H9 (cell line): ENCODE data around the gene GRID1. TPM values are rescaled to one million over a fixed set of nuclear protein-coding genes. Genes with fewer than 3 reads are reported as not detected.

Experiments used
- DNase-seq: peaks from one replicate; pipeline ENCODE4 v3.0.0-alpha.2; 2017
- H2AFZ ChIP-seq: one replicate; pipeline ENCODE4 v1.6.1; 2013; ENCODE audit warnings: mild to moderate bottlenecking, low read length, control low read depth, moderate library complexity
- H2AK5ac ChIP-seq: 2 replicates; pipeline ENCODE4 v1.6.1; 2013; ENCODE audit warnings: low read length, control low read depth, mixed read lengths; ENCODE audit not compliant: insufficient read length
- H2BK120ac ChIP-seq: one replicate; pipeline ENCODE4 v1.6.1; 2013; ENCODE audit warnings: low read depth, mild to moderate bottlenecking, low read length, control low read depth, inconsistent platforms; ENCODE audit not compliant: poor library complexity, severe bottlenecking
- H2BK12ac ChIP-seq: 2 replicates; pipeline ENCODE4 v1.6.1; 2013; ENCODE audit warnings: low read length, control low read depth, mixed read lengths, low read depth; ENCODE audit not compliant: insufficient read length
- H2BK15ac ChIP-seq: 2 replicates; pipeline ENCODE4 v1.6.1; 2013; ENCODE audit warnings: low read depth, low read length, control low read depth
- H2BK20ac ChIP-seq: one replicate; pipeline ENCODE4 v1.6.1; 2013; ENCODE audit warnings: low read depth, mild to moderate bottlenecking, low read length, control low read depth, inconsistent platforms; ENCODE audit not compliant: poor library complexity, severe bottlenecking
- H2BK5ac ChIP-seq: 2 replicates; pipeline ENCODE4 v1.6.1; 2013; ENCODE audit warnings: low read length, control low read depth, mixed read lengths; ENCODE audit not compliant: insufficient read length
- H3K14ac ChIP-seq: 2 replicates; pipeline ENCODE4 v1.6.1; 2013; ENCODE audit warnings: low read length, control low read depth; ENCODE audit not compliant: insufficient read depth
- H3K18ac ChIP-seq: 2 replicates; pipeline ENCODE4 v1.6.1; 2013; ENCODE audit warnings: low read depth, mild to moderate bottlenecking, mixed read lengths, low read length, control low read depth; ENCODE audit not compliant: insufficient read length
- H3K23ac ChIP-seq: 2 replicates; pipeline ENCODE4 v1.6.1; 2013; ENCODE audit warnings: low read length, control low read depth, mixed read lengths, low read depth; ENCODE audit not compliant: insufficient read length
- H3K23me2 ChIP-seq: 2 replicates; pipeline ENCODE4 v1.6.1; 2013; ENCODE audit warnings: low read depth, mild to moderate bottlenecking, mixed read lengths, low read length, control low read depth; ENCODE audit not compliant: insufficient read length, poor library complexity, severe bottlenecking
- H3K27ac ChIP-seq: 2 replicates; pipeline ENCODE4 v1.5.1; 2013; ENCODE audit warnings: low read length, control low read depth, mixed read lengths, low read depth; ENCODE audit not compliant: insufficient read length
- H3K27me3 ChIP-seq: 2 replicates; pipeline ENCODE4 v1.6.1; 2013; ENCODE audit warnings: low read length, control low read depth, inconsistent platforms; ENCODE audit not compliant: insufficient read depth
- H3K4ac ChIP-seq: 2 replicates; pipeline ENCODE4 v1.6.1; 2013; ENCODE audit warnings: low read depth, mild to moderate bottlenecking, control low read depth, inconsistent platforms, low read length, moderate library complexity
- H3K4me1 ChIP-seq: 2 replicates; pipeline ENCODE4 v1.6.1; 2013; ENCODE audit warnings: low read length, control low read depth, inconsistent platforms; ENCODE audit not compliant: insufficient read depth
- H3K4me2 ChIP-seq: 2 replicates; pipeline ENCODE4 v1.6.1; 2013; ENCODE audit warnings: low read length, control low read depth, mixed read lengths; ENCODE audit not compliant: insufficient read length, insufficient read depth
- H3K56ac ChIP-seq: 2 replicates; pipeline ENCODE4 v1.6.1; 2013; ENCODE audit warnings: low read depth, mild to moderate bottlenecking, mixed read lengths, low read length, control low read depth; ENCODE audit not compliant: insufficient read length
- H3K79me1 ChIP-seq: 2 replicates; pipeline ENCODE4 v1.6.1; 2013; ENCODE audit warnings: low read depth, mild to moderate bottlenecking, moderate library complexity, low read length, control low read depth, inconsistent platforms; ENCODE audit not compliant: insufficient read depth, poor library complexity, severe bottlenecking
- H3K79me2 ChIP-seq: 2 replicates; pipeline ENCODE4 v1.6.1; 2013; ENCODE audit warnings: low read length, control low read depth, inconsistent platforms; ENCODE audit not compliant: insufficient read depth
- H3K9ac ChIP-seq: 2 replicates; pipeline ENCODE4 v1.6.1; 2013; ENCODE audit warnings: low read length, control low read depth, mixed read lengths; ENCODE audit not compliant: insufficient read length; ENCODE audit errors: extremely low read depth
- H3K9me3 ChIP-seq: one replicate; pipeline ENCODE4 v1.6.1; 2013; ENCODE audit warnings: low read depth, low read length, inconsistent platforms; ENCODE audit not compliant: control insufficient read depth
- H3T11ph ChIP-seq: one replicate; pipeline ENCODE4 v1.6.1; 2013; ENCODE audit warnings: mild to moderate bottlenecking, low read length, control low read depth, inconsistent platforms
- H4K20me1 ChIP-seq: one replicate; pipeline ENCODE4 v1.6.1; 2013; ENCODE audit not compliant: control insufficient read depth, insufficient read length, insufficient read depth
- H4K5ac ChIP-seq: 2 replicates; pipeline ENCODE4 v1.6.1; 2013; ENCODE audit warnings: low read depth, mild to moderate bottlenecking, mixed read lengths, low read length, control low read depth; ENCODE audit not compliant: insufficient read length
- H4K8ac ChIP-seq: replicated peaks from 2 replicates; pipeline ENCODE4 v1.6.1; 2013; ENCODE audit warnings: low read length, control low read depth, mixed read lengths, low read depth; ENCODE audit not compliant: insufficient read length
- H4K91ac ChIP-seq: 2 replicates; pipeline ENCODE4 v1.6.1; 2013; ENCODE audit warnings: low read depth, mild to moderate bottlenecking, moderate library complexity, mixed read lengths, low read length, control low read depth; ENCODE audit not compliant: insufficient read length
- H3K27ac Mint-ChIP-seq, 3 experiments: 2 replicates in 2 of 3; 3 replicates in 1 of 3; pipeline ENCODE4 v1.8.0; 2020 to 2021; ENCODE audit warnings: mixed read lengths in 3 of 3, mild to moderate bottlenecking in 1 of 3, moderate library complexity in 1 of 3
- H3K27me3 Mint-ChIP-seq: 2 replicates; pipeline ENCODE4 v1.8.0; 2021; ENCODE audit warnings: low read depth, mild to moderate bottlenecking, moderate library complexity, mixed read lengths
- H3K36me3 Mint-ChIP-seq, 3 experiments: 2 replicates in 2 of 3; 3 replicates in 1 of 3; pipeline ENCODE4 v1.8.0; 2020 to 2021; ENCODE audit warnings: low read depth in 3 of 3, mixed read lengths in 3 of 3; ENCODE audit not compliant: insufficient read depth in 1 of 3
- H3K4me1 Mint-ChIP-seq, 2 experiments: 2 replicates each; pipeline ENCODE4 v1.8.0; 2020; ENCODE audit warnings: mixed read lengths in 2 of 2
- H3K4me3 Mint-ChIP-seq, 2 experiments: 2 replicates in 1 of 2; 3 replicates in 1 of 2; pipeline ENCODE4 v1.8.0; 2020 to 2021; ENCODE audit warnings: mild to moderate bottlenecking in 2 of 2, mixed read lengths in 2 of 2, moderate library complexity in 1 of 2
- H3K9me3 Mint-ChIP-seq, 2 experiments: 2 replicates in 1 of 2; 3 replicates in 1 of 2; pipeline ENCODE4 v1.8.0; 2020; ENCODE audit warnings: mild to moderate bottlenecking in 2 of 2, mixed read lengths in 2 of 2, moderate library complexity in 1 of 2
- CTCF ChIP-seq: fragments of 200-600 bp; sonication (generic); conservative IDR thresholded peaks from 3 replicates; pipeline ENCODE4 v1.8.0; 2021; ENCODE audit warnings: antibody characterized with exemption, mild to moderate bottlenecking
- WGBS: extraction: QIAGEN DNeasy Blood & Tissue Kit; methylation state at CpG from one replicate; pipeline ENCODE4 v1.1.7; 2013; ENCODE audit warnings: missing lambda C conversion rate, low lambda C conversion rate, mixed read lengths; ENCODE audit not compliant: insufficient read length; ENCODE audit errors: extremely low coverage; 5-methylcytosine and 5-hydroxymethylcytosine counted together
- total RNA-seq: library from RNA; stranded (reverse); gene quantifications from 2 replicates; pipeline ENCODE4 v1.2.1, GENCODE V29; 2021

GRID1 gene
- total RNA-seq, 1 experiment from 2014 or later: 0.35 TPM

GRCh38 chr10:86195521-86196157 lies 171.0 kb downstream of the GRID1 start:
- Mint-ChIP-seq H3K27ac (no peak overlapping the region), H3K27me3 (peaks cover 10% of the 10 kb centered on the region), H3K9me3 (no peaks in the 10 kb centered on the region), H3K36me3 (no peaks in the 10 kb centered on the region), H3K4me3 (no peak overlapping the region), H3K4me1 (no peaks in the 10 kb centered on the region)
- H2AK5ac ChIP-seq: no peak overlapping the region
- no peaks in the 10 kb centered on the region for H3K79me1 ChIP-seq
- H3K4me1 ChIP-seq: no peaks in the 10 kb centered on the region
- no peak overlapping the region for H2BK12ac ChIP-seq
- H4K8ac ChIP-seq: no peak overlapping the region
- no peak overlapping the region for H2BK120ac ChIP-seq
- no peak overlapping the region for H2BK20ac ChIP-seq
- no peak overlapping the region for H2BK5ac ChIP-seq
- H3K9ac ChIP-seq: no peak overlapping the region
- no CpG with 5 or more reads among the region's 14 CpGs for WGBS
- DNase-seq: no peak
- H3K27ac ChIP-seq: no peak overlapping the region
- H3K56ac ChIP-seq: no peak overlapping the region
- no peak overlapping the region for H3T11ph ChIP-seq
- H3K27me3 ChIP-seq: no peaks in the 10 kb centered on the region
- no peak overlapping the region for H4K91ac ChIP-seq
- H4K20me1 ChIP-seq: no peaks in the 10 kb centered on the region
- no peak overlapping the region for H4K5ac ChIP-seq
- H3K23ac ChIP-seq: no peak overlapping the region
- H3K4me2 ChIP-seq: no peak overlapping the region
- no peaks in the 10 kb centered on the region for H3K23me2 ChIP-seq
- no peak overlapping the region for H2BK15ac ChIP-seq
- H3K14ac ChIP-seq: no peak overlapping the region
- H2AFZ ChIP-seq: no peak overlapping the region
- H3K79me2 ChIP-seq: no peaks in the 10 kb centered on the region
- no peak overlapping the region for H3K4ac ChIP-seq
- no peak for TF ChIP-seq CTCF
- H3K9me3 ChIP-seq: no peaks in the 10 kb centered on the region
- H3K18ac ChIP-seq: no peak overlapping the region
